ENCODE measurements around the gene LPIN3.

The LPIN3 gene

GRCh38 chr20:41365777-41366545, 25.3 kb downstream of the LPIN3 start:
- DNase-seq (ENCODE audit: low spot score) = no peak

DNA sequence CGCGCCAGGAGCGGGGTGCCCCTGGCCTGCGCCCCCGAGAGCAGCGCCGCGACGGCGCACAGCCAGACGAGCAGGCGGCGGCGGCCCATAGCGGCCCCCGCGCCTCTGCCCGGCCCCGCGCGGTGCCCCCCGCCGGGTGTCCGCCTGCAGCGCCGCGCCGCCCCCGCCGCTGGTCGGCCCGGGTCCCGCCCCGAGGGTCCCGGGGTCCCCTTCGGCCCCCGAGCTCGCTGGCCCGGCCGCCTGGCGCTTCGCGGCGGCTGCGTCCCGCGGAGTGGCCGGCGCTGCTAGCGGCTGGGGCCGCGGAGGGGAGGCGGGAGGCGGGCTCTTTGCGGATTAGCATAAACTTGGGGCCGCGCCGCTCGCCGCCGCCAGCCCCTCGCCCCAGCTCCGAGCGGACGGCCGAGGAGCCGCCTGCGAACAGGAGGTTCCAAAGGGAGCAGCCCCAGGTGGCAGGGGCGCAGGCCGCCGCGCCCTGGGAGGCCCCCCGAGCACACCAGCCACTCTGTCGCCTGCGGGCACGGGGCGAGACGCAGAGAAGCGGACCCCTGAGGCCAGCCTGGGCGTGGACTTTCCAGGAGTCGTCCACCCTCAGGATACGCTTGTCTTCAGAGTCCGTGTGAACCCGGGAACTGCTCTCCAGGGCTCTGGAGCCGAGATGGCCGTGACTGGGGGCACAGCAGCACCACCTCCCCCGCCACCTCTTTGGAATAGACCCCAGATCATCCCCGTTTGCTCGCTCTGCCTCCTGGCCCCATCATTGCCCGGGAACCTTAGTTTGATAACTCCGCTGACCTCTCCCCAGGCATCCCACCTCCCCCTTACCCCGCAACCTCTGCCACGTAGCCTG, 26.1 kb downstream of the LPIN3 start, which contains the start of gene EMILIN3:
EMILIN3 (minus strand) TSS at position 273 of the 847 bp plus-strand sequence; CDS start at position 89, 184 bp downstream.
- DNase-seq (ENCODE audit: low spot score) = no peak

GRCh38 chr20:41367393-41367695, 26.7 kb downstream of the LPIN3 start:
- no peak for DNase-seq (ENCODE audit: low spot score)

DNA sequence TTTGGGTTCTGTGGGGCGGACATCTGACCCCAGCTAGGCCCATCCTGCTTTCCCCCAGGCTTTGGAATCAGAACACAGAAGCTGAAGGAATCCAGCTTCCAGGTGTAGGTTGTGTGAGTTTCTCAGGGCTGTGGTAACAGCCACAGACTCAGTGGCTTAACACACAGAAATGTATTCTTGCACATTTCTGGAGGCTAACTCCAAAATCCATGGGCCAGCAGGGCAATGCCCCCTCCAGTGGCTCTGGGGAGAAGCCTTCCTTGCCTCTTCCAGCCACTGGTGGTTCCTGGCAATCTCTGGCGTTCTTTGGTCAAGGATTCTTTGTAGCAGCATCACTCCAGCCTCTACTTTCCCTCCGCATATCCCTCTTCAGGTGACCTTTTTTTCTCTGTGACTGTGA, 27.3 kb downstream of the LPIN3 start:
- no peak for DNase-seq (ENCODE audit: low spot score)

DNA sequence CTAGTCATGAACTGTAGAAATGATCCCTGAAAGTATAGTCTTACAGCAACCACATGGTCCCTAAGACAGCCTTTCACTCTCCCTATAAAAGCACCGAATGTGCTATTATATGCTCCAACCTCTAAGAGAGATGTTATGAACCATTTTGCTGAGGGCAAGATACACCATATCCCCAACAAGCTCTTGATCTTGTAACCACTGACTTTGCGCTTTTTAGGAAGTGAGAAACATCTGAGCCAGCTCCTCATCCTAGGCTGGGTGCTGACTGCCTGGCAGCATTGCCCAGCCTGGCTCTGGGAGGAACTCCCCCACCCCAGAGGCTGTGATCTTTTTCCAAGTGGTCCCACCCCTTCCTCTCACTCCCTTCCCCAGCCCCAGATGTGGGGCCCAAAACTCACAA, 29.1 kb downstream of the LPIN3 start:
- no peak for DNase-seq (ENCODE audit: low spot score)

DNA sequence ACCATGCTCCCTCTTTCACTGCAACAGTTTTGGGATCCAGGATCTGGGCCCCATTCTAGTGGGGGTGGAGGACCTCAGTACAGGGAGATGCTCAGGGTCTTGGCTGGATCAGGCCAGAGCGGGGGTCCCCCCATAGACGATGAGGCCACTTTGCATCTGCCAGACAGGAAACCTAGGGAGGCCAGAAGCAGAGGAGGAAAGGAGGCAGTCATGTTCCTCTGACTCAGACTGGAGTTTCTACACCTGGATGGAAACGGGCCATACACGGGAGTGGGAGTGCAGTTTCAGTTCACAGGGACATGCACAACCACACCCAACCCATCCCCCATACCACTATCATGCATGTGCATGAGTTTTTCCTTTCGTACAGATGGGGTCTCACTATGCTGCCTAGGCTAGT, 29.6 kb downstream of the LPIN3 start:
- DNase-seq (ENCODE audit: low spot score) = no peak

DNA sequence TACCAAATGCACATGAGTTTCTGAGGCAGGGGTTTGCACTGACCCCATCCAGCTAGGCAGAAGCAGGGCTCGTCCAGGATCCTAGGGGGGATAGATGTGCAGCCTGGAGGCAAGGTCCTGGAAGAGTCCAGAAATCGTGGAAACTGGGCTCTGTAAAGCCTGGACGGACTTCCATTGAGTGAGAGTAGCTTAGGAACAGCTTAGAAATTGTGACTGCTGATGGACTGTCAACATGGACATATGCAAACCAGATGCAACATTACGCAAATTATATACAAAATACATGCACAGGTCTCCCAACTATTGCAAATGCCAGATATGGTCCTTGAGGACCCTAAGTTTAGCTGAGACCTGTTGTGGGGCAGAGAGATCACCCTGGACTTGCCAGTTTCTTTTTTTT, 30.8 kb downstream of the LPIN3 start:
- no peak for DNase-seq (ENCODE audit: low spot score)

- no peak for DNase-seq (ENCODE audit: low spot score)
Observed at GRCh38 chr20:41373251-41373783, 32.7 kb downstream of the LPIN3 start.

- no peak for DNase-seq (ENCODE audit: low spot score)
Observed at GRCh38 chr20:41373931-41374920, 33.6 kb downstream of the LPIN3 start.

GRCh38 chr20:41375846-41376245, 35.2 kb downstream of the LPIN3 start:
- DNase-seq (ENCODE audit: low spot score) = no peak

- no peak for DNase-seq (ENCODE audit: low spot score)
Observed at GRCh38 chr20:41376349-41376748, 35.7 kb downstream of the LPIN3 start.

- DNase-seq (ENCODE audit: low spot score) = no peak
Observed at GRCh38 chr20:41377275-41377674, 36.7 kb downstream of the LPIN3 start.

- no peak for DNase-seq (ENCODE audit: low spot score)
Observed at GRCh38 chr20:41379551-41379950, 38.9 kb downstream of the LPIN3 start.

- no peak for DNase-seq (ENCODE audit: low spot score)
Observed at GRCh38 chr20:41380551-41381193, 40.1 kb downstream of the LPIN3 start.

- no peak for DNase-seq (ENCODE audit: low spot score)
Observed at GRCh38 chr20:41382791-41383305, 42.2 kb downstream of the LPIN3 start.

GRCh38 chr20:41386502-41387427, 46.1 kb downstream of the LPIN3 start:
- DNase-seq (ENCODE audit: low spot score) = no peak

- DNase-seq (ENCODE audit: low spot score) = no peak
Observed at GRCh38 chr20:41387444-41387851, 46.8 kb downstream of the LPIN3 start.

- no peak for DNase-seq (ENCODE audit: low spot score)
Observed at GRCh38 chr20:41390889-41391288, 50.3 kb downstream of the LPIN3 start.

- DNase-seq (ENCODE audit: low spot score) = no peak
Observed at GRCh38 chr20:41391587-41392001, 51.0 kb downstream of the LPIN3 start.

GRCh38 chr20:41392295-41392694, 51.7 kb downstream of the LPIN3 start:
- DNase-seq (ENCODE audit: low spot score) = no peak

All from Ammon's horn (tissue), 1 donor.